ENCODE data around the gene OR14I1.

- no peak for TF ChIP-seq POLR2AphosphoS5 (IDR thresholded peaks at IDR 0.05; ENCODE audit: low read depth, low read length)
- no peak for TF ChIP-seq TAF1 (IDR thresholded peaks at IDR 0.05; ENCODE audit: borderline replicate concordance, insufficient read depth, low read length)
- TF ChIP-seq REST (IDR thresholded peaks at IDR 0.05; ENCODE audit: insufficient read depth in 1 of 2, low read depth in 2 of 2, low read length in 2 of 2), result no peak
- TF ChIP-seq SIN3A (IDR thresholded peaks at IDR 0.05; ENCODE audit: borderline replicate concordance, insufficient read depth, low read length), result no peak
- TF ChIP-seq FOXP2 (optimal IDR thresholded peaks at IDR 0.05; ENCODE audit: borderline replicate concordance, extremely low read depth, extremely low read length, insufficient read depth), result no peak
Observed at GRCh38 chr1:248686815-248687214, 15.8 kb downstream of the OR14I1 start.

Data from PFSK-1 (cell line).